HCT116 (cell line): ENCODE results near the gene E2F6.

Source experiments
- CBX3 ChIP-seq: IDR thresholded peaks from 2 replicates; pipeline ENCODE4 v1.6.1; 2012; ENCODE audit warnings: low read depth
- CTCF ChIP-seq, 3 experiments: fragments of 200-600 bp in 1 of 3; sonication (generic) in 1 of 3; IDR thresholded peaks in 2 of 3; conservative IDR thresholded peaks in 1 of 3; 2 replicates each; pipeline ENCODE4 v1.5.1; 2012 to 2017; ENCODE audit warnings: low read depth in 2 of 3, low read length in 2 of 3, antibody characterized with exemption in 1 of 3, borderline replicate concordance in 1 of 3, control low read depth in 1 of 3, mild to moderate bottlenecking in 1 of 3, mixed read lengths in 1 of 3, mixed run types in 1 of 3, moderate library complexity in 1 of 3; ENCODE audit not compliant: insufficient read depth in 1 of 3
- EGR1 ChIP-seq: IDR thresholded peaks from 2 replicates; pipeline ENCODE4 v1.6.1; 2012; ENCODE audit warnings: low read depth
- EZH2 ChIP-seq: fragments of 200-600 bp; sonication (generic); IDR thresholded peaks from 2 replicates; pipeline ENCODE4 v1.6.1; 2017; ENCODE audit warnings: antibody characterized with exemption, mixed run types
- JUND ChIP-seq: IDR thresholded peaks from 2 replicates; pipeline ENCODE4 v1.6.1; 2012
- POLR2A ChIP-seq: IDR thresholded peaks from 2 replicates; pipeline ENCODE4 v1.7.0; 2011; ENCODE audit warnings: borderline replicate concordance; ENCODE audit not compliant: insufficient read depth, insufficient read length; ENCODE audit errors: extremely low read depth
- POLR2AphosphoS5 ChIP-seq: IDR thresholded peaks from 2 replicates; pipeline ENCODE4 v1.6.1; 2011; ENCODE audit warnings: mild to moderate bottlenecking, low read depth, low read length, moderate library complexity
- RAD21 ChIP-seq: IDR thresholded peaks from 2 replicates; pipeline ENCODE4 v1.6.1; 2012; ENCODE audit warnings: low read depth, mild to moderate bottlenecking
- SIN3A ChIP-seq: IDR thresholded peaks from 2 replicates; pipeline ENCODE4 v1.6.1; 2012; ENCODE audit warnings: low read depth
- SP1 ChIP-seq: IDR thresholded peaks from 2 replicates; pipeline ENCODE4 v1.6.1; 2012; ENCODE audit warnings: low read depth
- YY1 ChIP-seq: IDR thresholded peaks from 2 replicates; pipeline ENCODE4 v1.6.1; 2011; ENCODE audit warnings: low read length, low read depth, moderate library complexity, mild to moderate bottlenecking; ENCODE audit not compliant: insufficient replicate concordance; ENCODE audit errors: extremely low read depth
- ZNF274 ChIP-seq: fragments of 200-500 bp; sonication (Bioruptor generic); IDR thresholded peaks from 2 replicates; pipeline ENCODE4 v1.6.1; 2014; ENCODE audit warnings: mild to moderate bottlenecking, low read depth, low read length, inconsistent platforms
- TF ChIP-seq, protein P1 (sequence below): IDR thresholded peaks from 2 replicates; pipeline ENCODE4 v1.6.1; 2012
- TF ChIP-seq, protein P2 (sequence below): IDR thresholded peaks from 2 replicates; pipeline ENCODE4 v1.6.1; 2012

- TF ChIP-seq CTCF (IDR thresholded peaks at IDR 0.05 in 2 of 3, conservative IDR thresholded peaks at IDR 0.05 in 1 of 3; ENCODE audit: borderline replicate concordance in 1 of 3, insufficient read depth in 1 of 3, low read depth in 2 of 3, low read length in 2 of 3), result no peak
- no peak for TF ChIP-seq SP1
- no peak for TF ChIP-seq JUND
- no peak for TF ChIP-seq POLR2AphosphoS5
- no peak for TF ChIP-seq EZH2
- TF ChIP-seq SIN3A, result no peak
- TF ChIP-seq EGR1, result no peak
- TF ChIP-seq CBX3, result no peak
- no peak for TF ChIP-seq POLR2A
- TF ChIP-seq, protein P1, sequence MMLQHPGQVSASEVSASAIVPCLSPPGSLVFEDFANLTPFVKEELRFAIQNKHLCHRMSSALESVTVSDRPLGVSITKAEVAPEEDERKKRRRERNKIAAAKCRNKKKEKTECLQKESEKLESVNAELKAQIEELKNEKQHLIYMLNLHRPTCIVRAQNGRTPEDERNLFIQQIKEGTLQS, result no peak
- no peak for TF ChIP-seq YY1
- TF ChIP-seq ZNF274, result no peak
- TF ChIP-seq RAD21, result no peak
- TF ChIP-seq, protein P2, sequence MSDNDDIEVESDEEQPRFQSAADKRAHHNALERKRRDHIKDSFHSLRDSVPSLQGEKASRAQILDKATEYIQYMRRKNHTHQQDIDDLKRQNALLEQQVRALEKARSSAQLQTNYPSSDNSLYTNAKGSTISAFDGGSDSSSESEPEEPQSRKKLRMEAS, result no peak
These were observed 26.8 kb upstream of the E2F6 start for GRCh38 chr2:11492720-11493119.
